Astrocyte of the spinal cord (primary cell): ENCODE results near the gene ICAM1.

Experiments used
- DNase-seq: peaks from one replicate; pipeline ENCODE4 v3.0.0; 2011; ENCODE audit warnings: low read depth, low spot score
- H3K4me3 ChIP-seq: 2 replicates; pipeline ENCODE4 v1.5.1; 2011; ENCODE audit warnings: low read depth, mild to moderate bottlenecking, low read length, moderate library complexity
- CTCF ChIP-seq: IDR thresholded peaks from 2 replicates; pipeline ENCODE4 v1.5.1; 2012; ENCODE audit warnings: low read depth, mild to moderate bottlenecking, low read length, inconsistent platforms
- in situ Hi-C: cut with HindIII; loops from 2 replicates; pipeline ENCODE4 v1.10.0; 2017; ENCODE audit warnings: low sequenced_read_pairs

The ICAM1 gene

GRCh38 chr19:10334588-10335351 lies 63.9 kb downstream of the ICAM1 start:
- no peak for TF ChIP-seq CTCF
- H3K4me3 ChIP-seq = peak overlapping the region; percentile 92
- DNase-seq = peak; percentile 95
- in situ Hi-C loops = no loop called here

- no peak overlapping the region for H3K4me3 ChIP-seq
- no peak for TF ChIP-seq CTCF
- no peak for DNase-seq
- in situ Hi-C loops = no loop called here
These were observed 64.5 kb downstream of the ICAM1 start for GRCh38 chr19:10335352-10335985.
